Amygdala (tissue), 56 donors: Measurements from ENCODE around the gene ARL14EP.
A peak's percentile ranks its signal among the peaks of the same experiment; 100 is the strongest.

Experiments
- DNase-seq, 56 donors: peaks; one replicate each; lab custom pipeline; 2025; lab: John Stamatoyannopoulos, UW

ARL14EP gene

GRCh38 chr11:30326114-30326778 lies 3.3 kb downstream of the ARL14EP start:
- no peak for DNase-seq

- no peak for DNase-seq
These were observed 4.0 kb downstream of the ARL14EP start for GRCh38 chr11:30326906-30327305.

GRCh38 chr11:30328681-30329080 lies 5.8 kb downstream of the ARL14EP start:
- no peak for DNase-seq

- DNase-seq: no peak
These were observed 6.4 kb downstream of the ARL14EP start for GRCh38 chr11:30329150-30329940.

GRCh38 chr11:30333405-30333804 lies 10.5 kb downstream of the ARL14EP start:
- no peak for DNase-seq

- DNase-seq: peak in 2 of 56 donors; percentile 9
These were observed 19.8 kb downstream of the ARL14EP start for GRCh38 chr11:30342736-30343166.

GRCh38 chr11:30344085-30344484 lies 21.2 kb downstream of the ARL14EP start:
- no peak for DNase-seq

- no peak for DNase-seq
These were observed 22.7 kb downstream of the ARL14EP start for GRCh38 chr11:30345644-30346043.

- DNase-seq: peak in 1 of 56 donors; percentile 15
These were observed 23.3 kb downstream of the ARL14EP start for GRCh38 chr11:30346068-30346688.

- no peak for DNase-seq
These were observed 25.1 kb downstream of the ARL14EP start for GRCh38 chr11:30348035-30348434.

- no peak for DNase-seq
These were observed 27.0 kb downstream of the ARL14EP start for GRCh38 chr11:30349885-30350284.

GRCh38 chr11:30350384-30350783 lies 27.5 kb downstream of the ARL14EP start:
- no peak for DNase-seq

GRCh38 chr11:30351061-30351460 lies 28.2 kb downstream of the ARL14EP start:
- no peak for DNase-seq

GRCh38 chr11:30356391-30356790 lies 33.5 kb downstream of the ARL14EP start:
- DNase-seq: no peak

GRCh38 chr11:30357872-30358271 lies 35.0 kb downstream of the ARL14EP start:
- DNase-seq: no peak

GRCh38 chr11:30358536-30358935 lies 35.6 kb downstream of the ARL14EP start:
- DNase-seq: peak in 21 of 56 donors; percentile 0 to 54 (median 9)

- no peak for DNase-seq
These were observed 37.8 kb downstream of the ARL14EP start for GRCh38 chr11:30360741-30361140.

- no peak for DNase-seq
These were observed 41.4 kb downstream of the ARL14EP start for GRCh38 chr11:30364139-30364836.

- no peak for DNase-seq
These were observed 42.1 kb downstream of the ARL14EP start for GRCh38 chr11:30364837-30365482.

GRCh38 chr11:30365793-30366517 lies 43.1 kb downstream of the ARL14EP start:
- DNase-seq: no peak
